Activated naive CD8-positive, alpha-beta T cell treated with anti-CD3 and anti-CD28 coated beads, Interleukin-2, amount 50 U/mL, for 24 hours (primary cell): Measurements from ENCODE around the gene NAA40.
"Not testable (repeated sequence)": the region's sequence is repeated elsewhere in the genome, so short reads cannot be mapped to it uniquely, and the experiment has no call there.

ENCODE experiments used
- ATAC-seq: fragments of 150-1000 bp; cut with Tn5 transposase; one replicate; pipeline ENCODE4 v1.10.0; 2021
- DNase-seq: peaks from one replicate; pipeline ENCODE4 v3.0.0; 2021
- H3K27ac Mint-ChIP-seq: one replicate; pipeline ENCODE4 v1.8.0; 2021; ENCODE audit warnings: mild to moderate bottlenecking, mixed read lengths
- H3K27me3 Mint-ChIP-seq: one replicate; pipeline ENCODE4 v1.8.0; 2021; ENCODE audit warnings: mixed read lengths
- H3K36me3 Mint-ChIP-seq: one replicate; pipeline ENCODE4 v1.8.0; 2021; ENCODE audit warnings: low read depth, mixed read lengths
- H3K4me1 Mint-ChIP-seq: one replicate; pipeline ENCODE4 v1.8.0; 2021; ENCODE audit warnings: mixed read lengths
- H3K4me3 Mint-ChIP-seq: one replicate; pipeline ENCODE4 v1.8.0; 2021; ENCODE audit warnings: mild to moderate bottlenecking, moderate library complexity, mixed read lengths
- H3K9me3 Mint-ChIP-seq: one replicate; pipeline ENCODE4 v1.8.0; 2021; ENCODE audit warnings: mixed read lengths

The NAA40 gene

GRCh38 chr11:63940786-63941185, 2.0 kb downstream of the NAA40 start:
- peak overlapping the region; percentile 83 for H3K4me3 Mint-ChIP-seq
- no peak overlapping the region for H3K27ac Mint-ChIP-seq
- no peak for ATAC-seq

GRCh38 chr11:63941901-63942300, 3.1 kb downstream of the NAA40 start:
- Mint-ChIP-seq H3K27me3 (no peaks in the 10 kb centered on the region), H3K27ac (no peak overlapping the region), H3K4me1 (peaks cover 25% of the 10 kb centered on the region), H3K36me3 (peaks cover 4% of the 10 kb centered on the region), H3K9me3 (no peaks in the 10 kb centered on the region), H3K4me3 (no peak overlapping the region)
- no peak for DNase-seq
- ATAC-seq, result no peak

More at GRCh38 chr11:63940786-63941185, 2.0 kb downstream of the NAA40 start:
- no peaks in the 10 kb centered on the region for H3K9me3 Mint-ChIP-seq
- H3K27me3 Mint-ChIP-seq, result no peaks in the 10 kb centered on the region
- no peak for DNase-seq
- peaks cover 2% of the 10 kb centered on the region for H3K36me3 Mint-ChIP-seq
- H3K4me1 Mint-ChIP-seq, result peaks cover 25% of the 10 kb centered on the region

GRCh38 chr11:63942803-63943202, 4.0 kb downstream of the NAA40 start:
- Mint-ChIP-seq H3K27me3 (no peaks in the 10 kb centered on the region), H3K36me3 (peaks cover 4% of the 10 kb centered on the region), H3K4me1 (peaks cover 21% of the 10 kb centered on the region), H3K27ac (no peak overlapping the region), H3K4me3 (no peak overlapping the region), H3K9me3 (no peaks in the 10 kb centered on the region)
- DNase-seq (no peak), ATAC-seq (no peak)

GRCh38 chr11:63944987-63945386, 6.2 kb downstream of the NAA40 start:
- peaks cover 11% of the 10 kb centered on the region for H3K4me1 Mint-ChIP-seq
- DNase-seq (no peak), ATAC-seq (no peak)
- no peaks in the 10 kb centered on the region for H3K9me3 Mint-ChIP-seq
- no peak overlapping the region for H3K27ac Mint-ChIP-seq
- no peak overlapping the region for H3K4me3 Mint-ChIP-seq
- peaks cover 7% of the 10 kb centered on the region for H3K36me3 Mint-ChIP-seq
- H3K27me3 Mint-ChIP-seq, result no peaks in the 10 kb centered on the region

- ATAC-seq, result no peak
- Mint-ChIP-seq H3K27ac (no peak overlapping the region), H3K4me1 (peaks cover 6% of the 10 kb centered on the region), H3K4me3 (no peak overlapping the region), H3K36me3 (peaks cover 7% of the 10 kb centered on the region), H3K27me3 (no peaks in the 10 kb centered on the region), H3K9me3 (no peaks in the 10 kb centered on the region)
- peak; percentile 29 for DNase-seq
Measured at GRCh38 chr11:63945477-63946163, 6.8 kb downstream of the NAA40 start.

- Mint-ChIP-seq H3K9me3 (no peaks in the 10 kb centered on the region), H3K27ac (peak overlapping the region; percentile 15), H3K36me3 (peaks cover 17% of the 10 kb centered on the region), H3K27me3 (no peaks in the 10 kb centered on the region), H3K4me3 (peak overlapping the region; percentile 9), H3K4me1 (peaks cover 20% of the 10 kb centered on the region)
- ATAC-seq (peak; percentile 60), DNase-seq (peak; percentile 36)
Measured at GRCh38 chr11:63951779-63952536, 13.2 kb downstream of the NAA40 start.

GRCh38 chr11:63952570-63952969, 13.8 kb downstream of the NAA40 start:
- no peak for DNase-seq
- Mint-ChIP-seq H3K4me1 (peaks cover 20% of the 10 kb centered on the region), H3K4me3 (no peak overlapping the region), H3K9me3 (no peaks in the 10 kb centered on the region), H3K27me3 (no peaks in the 10 kb centered on the region), H3K27ac (no peak overlapping the region), H3K36me3 (peaks cover 17% of the 10 kb centered on the region)
- no peak for ATAC-seq

- Mint-ChIP-seq H3K4me3 (no peak overlapping the region), H3K27ac (no peak overlapping the region), H3K36me3 (peaks cover 8% of the 10 kb centered on the region), H3K9me3 (no peaks in the 10 kb centered on the region), H3K27me3 (no peaks in the 10 kb centered on the region), H3K4me1 (peaks cover 10% of the 10 kb centered on the region)
- ATAC-seq (no peak), DNase-seq (no peak)
Measured at GRCh38 chr11:63958008-63958407, 19.2 kb downstream of the NAA40 start.

- no peaks in the 10 kb centered on the region for H3K36me3 Mint-ChIP-seq
- ATAC-seq (peak; percentile 64), DNase-seq (no peak)
- peaks cover 10% of the 10 kb centered on the region for H3K4me1 Mint-ChIP-seq
- no peak overlapping the region for H3K27ac Mint-ChIP-seq
- no peaks in the 10 kb centered on the region for H3K9me3 Mint-ChIP-seq
- no peak overlapping the region for H3K4me3 Mint-ChIP-seq
- H3K27me3 Mint-ChIP-seq, result no peaks in the 10 kb centered on the region
Measured at GRCh38 chr11:63961608-63962412, 23.0 kb downstream of the NAA40 start.

- DNase-seq, ATAC-seq, H3K4me3 Mint-ChIP-seq, H3K27me3 Mint-ChIP-seq, H3K27ac Mint-ChIP-seq, H3K9me3 Mint-ChIP-seq, H3K36me3 Mint-ChIP-seq, H3K4me1 Mint-ChIP-seq: not testable (repeated sequence)
Measured at GRCh38 chr11:63963895-63964294, 25.1 kb downstream of the NAA40 start.

GRCh38 chr11:63966444-63966843, 27.6 kb downstream of the NAA40 start:
- no peak for DNase-seq
- Mint-ChIP-seq H3K4me1 (peaks cover 4% of the 10 kb centered on the region), H3K36me3 (no peaks in the 10 kb centered on the region), H3K4me3 (no peak overlapping the region), H3K27ac (no peak overlapping the region), H3K27me3 (peaks cover 2% of the 10 kb centered on the region), H3K9me3 (no peaks in the 10 kb centered on the region)
- ATAC-seq, result no peak

GRCh38 chr11:63969461-63969860, 30.7 kb downstream of the NAA40 start:
- Mint-ChIP-seq H3K4me3 (no peak overlapping the region), H3K9me3 (no peaks in the 10 kb centered on the region), H3K4me1 (peaks cover 8% of the 10 kb centered on the region), H3K36me3 (peaks cover 1% of the 10 kb centered on the region), H3K27ac (no peak overlapping the region), H3K27me3 (peaks cover 2% of the 10 kb centered on the region)
- DNase-seq, result no peak
- no peak for ATAC-seq

GRCh38 chr11:63970902-63971301, 32.1 kb downstream of the NAA40 start:
- H3K4me1 Mint-ChIP-seq, result peaks cover 12% of the 10 kb centered on the region
- H3K9me3 Mint-ChIP-seq, result no peaks in the 10 kb centered on the region
- DNase-seq, result no peak
- peaks cover 2% of the 10 kb centered on the region for H3K27me3 Mint-ChIP-seq
- no peak for ATAC-seq
- H3K27ac Mint-ChIP-seq, result no peak overlapping the region
- H3K36me3 Mint-ChIP-seq, result peaks cover 5% of the 10 kb centered on the region
- no peak overlapping the region for H3K4me3 Mint-ChIP-seq

GRCh38 chr11:63973912-63974258, 35.1 kb downstream of the NAA40 start:
- H3K4me3 Mint-ChIP-seq, result peak overlapping the region; percentile 94
- H3K9me3 Mint-ChIP-seq, H3K27me3 Mint-ChIP-seq, ATAC-seq, DNase-seq: not testable (repeated sequence)
- H3K27ac Mint-ChIP-seq, result peak overlapping the region; percentile 98
- peaks cover 18% of the 10 kb centered on the region for H3K36me3 Mint-ChIP-seq
- H3K4me1 Mint-ChIP-seq, result peaks cover 27% of the 10 kb centered on the region
